Stimulated activated CD4-positive, alpha-beta T cell treated with anti-CD3 and anti-CD28 coated beads, Interleukin-2, amount 100 ng/mL, for 24 hours (primary cell): ENCODE data around the gene SLC25A36.

Experiments used
- DNase-seq, 2 donors: peaks; one replicate each; pipeline ENCODE4 v3.0.0-alpha.2; 2020

SLC25A36 gene, protein sequence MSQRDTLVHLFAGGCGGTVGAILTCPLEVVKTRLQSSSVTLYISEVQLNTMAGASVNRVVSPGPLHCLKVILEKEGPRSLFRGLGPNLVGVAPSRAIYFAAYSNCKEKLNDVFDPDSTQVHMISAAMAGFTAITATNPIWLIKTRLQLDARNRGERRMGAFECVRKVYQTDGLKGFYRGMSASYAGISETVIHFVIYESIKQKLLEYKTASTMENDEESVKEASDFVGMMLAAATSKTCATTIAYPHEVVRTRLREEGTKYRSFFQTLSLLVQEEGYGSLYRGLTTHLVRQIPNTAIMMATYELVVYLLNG

DNA sequence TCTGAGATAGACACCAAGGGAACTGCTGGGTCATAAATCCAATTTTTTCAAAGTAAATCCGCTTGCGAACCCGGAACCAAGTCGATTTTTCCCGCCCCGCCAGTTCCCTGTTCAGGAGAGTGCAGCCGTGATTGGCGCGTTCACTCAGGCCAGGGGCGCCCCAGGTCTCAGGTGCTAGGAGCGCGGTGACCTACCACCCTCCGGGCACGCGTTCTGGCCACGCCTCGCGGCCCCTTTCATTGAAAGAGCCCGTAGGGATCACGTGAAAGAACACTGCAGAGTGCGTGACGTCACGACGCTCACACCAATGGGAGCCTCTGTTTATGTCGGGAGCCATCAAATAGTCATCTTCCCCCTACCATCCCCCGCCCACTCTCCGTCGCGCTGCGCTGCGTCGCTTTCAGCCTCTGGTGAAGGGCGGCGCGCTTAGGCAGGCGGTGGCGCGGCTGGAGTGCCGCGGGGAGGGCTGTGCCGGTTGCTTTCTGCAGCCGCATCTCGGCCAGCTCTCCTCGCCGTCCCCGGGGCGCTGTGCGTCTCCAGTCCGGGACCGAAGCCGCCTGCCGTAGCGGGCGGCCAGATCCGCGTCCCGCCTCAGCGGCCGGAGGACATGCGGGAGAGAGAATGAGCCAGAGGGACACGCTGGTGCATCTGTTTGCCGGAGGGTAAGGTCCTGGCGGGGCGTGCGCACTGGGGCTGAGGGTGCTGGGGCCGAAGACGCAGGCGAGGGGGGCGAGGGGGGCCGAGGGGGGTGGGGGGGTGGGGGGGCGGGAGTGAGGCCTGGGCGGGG lies at the start of gene SLC25A36:
SLC25A36 (plus strand) TSS at position 403 of the 787 bp plus-strand sequence; CDS start at position 622, 219 bp downstream.
- DNase-seq = peak; percentile 96 to 97

DNA sequence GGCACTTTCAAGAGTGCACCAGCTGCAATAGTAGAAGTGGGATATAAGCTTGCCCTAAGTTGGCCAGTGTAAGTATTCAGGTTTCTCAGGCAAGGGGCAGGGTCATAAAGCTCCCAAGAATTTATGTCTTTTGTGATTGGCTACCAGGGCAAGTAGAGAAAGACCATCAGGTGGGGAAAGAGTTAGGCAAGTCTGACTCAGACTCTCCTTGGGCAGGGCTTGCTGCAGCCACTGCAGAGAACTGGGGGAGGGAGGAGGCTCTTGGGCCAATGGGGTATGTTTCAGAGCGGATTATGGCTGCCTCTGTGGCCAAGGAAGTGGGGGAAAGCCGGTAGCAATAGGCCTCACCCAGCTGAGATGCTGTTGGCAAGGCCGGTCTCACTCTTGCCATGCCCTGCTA lies 44.6 kb upstream of the SLC25A36 start:
- no peak for DNase-seq

DNA sequence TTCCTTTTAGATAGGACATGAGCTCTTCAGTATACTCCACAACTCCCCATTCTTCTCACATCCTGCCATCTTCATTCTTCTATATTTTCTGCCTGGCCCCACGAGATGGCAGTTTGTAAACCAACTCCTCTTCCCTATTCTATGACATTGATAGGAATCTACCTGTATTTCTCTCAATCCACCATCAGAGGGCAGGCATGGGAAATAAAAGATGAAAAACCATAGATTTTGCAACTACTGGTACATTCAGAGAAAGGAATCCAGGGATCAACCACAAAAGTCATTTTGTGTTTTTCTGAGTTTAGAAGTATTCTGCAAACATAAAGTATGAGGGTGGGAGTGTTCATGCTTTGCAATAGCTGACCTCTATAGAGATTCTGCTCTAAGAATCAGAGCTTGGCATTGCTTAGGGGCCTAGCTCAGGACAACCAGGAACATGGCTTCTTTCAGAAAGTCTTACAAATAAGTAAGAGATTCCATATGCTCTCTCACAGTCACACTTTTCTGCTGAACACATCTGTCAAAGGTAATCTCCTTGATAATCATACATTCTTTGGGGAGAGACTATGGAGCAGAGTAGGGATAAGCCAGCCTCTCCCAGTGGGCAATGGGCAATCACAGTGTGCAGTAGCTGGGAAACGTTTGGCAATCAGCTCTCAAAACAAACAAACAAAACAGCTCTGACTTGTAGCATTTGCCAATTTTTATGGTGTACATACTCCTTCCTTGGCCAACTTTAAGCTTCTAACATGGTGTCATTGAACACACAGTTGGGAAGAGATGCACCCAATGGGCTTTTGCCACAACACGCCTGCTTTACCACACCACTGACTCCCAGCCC lies 43.1 kb upstream of the SLC25A36 start:
- DNase-seq = no peak

DNA sequence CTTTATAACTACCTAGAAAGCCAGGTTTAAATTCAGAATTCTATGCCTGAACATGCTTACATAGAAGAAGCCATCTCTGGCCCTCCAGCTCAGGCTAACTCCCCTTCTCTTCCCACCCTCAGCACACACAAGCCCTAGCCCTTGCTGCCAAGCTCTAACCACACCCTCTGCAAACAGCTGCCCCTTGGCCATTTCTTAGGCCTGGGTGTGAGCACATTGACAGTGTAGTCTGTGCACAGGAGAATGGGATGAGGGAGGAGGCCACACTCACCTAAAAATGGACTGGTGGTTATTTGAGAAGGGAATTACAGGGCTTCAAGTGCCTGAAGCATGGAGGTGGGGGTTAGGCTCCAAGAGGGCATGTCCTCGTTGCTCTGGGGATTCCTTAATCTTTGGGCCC lies 42.3 kb upstream of the SLC25A36 start:
- no peak for DNase-seq

- DNase-seq = no peak
Observed at GRCh38 chr3:140902791-140903190, 38.8 kb upstream of the SLC25A36 start.

- no peak for DNase-seq
Observed at GRCh38 chr3:140903196-140903595, 38.4 kb upstream of the SLC25A36 start.

- no peak for DNase-seq
Observed at GRCh38 chr3:140904521-140904920, 37.1 kb upstream of the SLC25A36 start.

- no peak for DNase-seq
Observed at GRCh38 chr3:140905559-140905958, 36.1 kb upstream of the SLC25A36 start.

DNA sequence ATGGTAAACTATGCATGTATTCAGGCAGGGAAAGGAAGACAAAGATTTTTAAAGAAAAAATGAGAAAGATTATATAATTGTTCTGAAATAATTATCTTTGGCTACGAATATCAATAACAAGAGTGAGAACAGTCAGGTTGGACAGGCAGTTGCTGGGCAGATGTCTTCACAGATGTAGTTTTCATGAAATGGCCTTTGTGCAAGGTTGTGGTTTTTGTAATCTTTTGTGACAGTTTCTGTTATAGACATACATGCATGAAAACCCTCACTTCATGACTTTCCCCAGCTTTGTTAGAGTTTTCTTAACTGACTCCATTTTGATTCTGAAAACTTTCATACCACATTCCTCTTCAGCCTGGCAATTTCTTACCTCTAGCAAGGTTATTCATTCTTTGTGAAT lies 34.9 kb upstream of the SLC25A36 start:
- no peak for DNase-seq

- no peak for DNase-seq
Observed at GRCh38 chr3:140910860-140911259, 30.8 kb upstream of the SLC25A36 start.

GRCh38 chr3:140911822-140912221 lies 29.8 kb upstream of the SLC25A36 start:
- DNase-seq = no peak

- DNase-seq = no peak
Observed at GRCh38 chr3:140913728-140914127, 27.9 kb upstream of the SLC25A36 start.

DNA sequence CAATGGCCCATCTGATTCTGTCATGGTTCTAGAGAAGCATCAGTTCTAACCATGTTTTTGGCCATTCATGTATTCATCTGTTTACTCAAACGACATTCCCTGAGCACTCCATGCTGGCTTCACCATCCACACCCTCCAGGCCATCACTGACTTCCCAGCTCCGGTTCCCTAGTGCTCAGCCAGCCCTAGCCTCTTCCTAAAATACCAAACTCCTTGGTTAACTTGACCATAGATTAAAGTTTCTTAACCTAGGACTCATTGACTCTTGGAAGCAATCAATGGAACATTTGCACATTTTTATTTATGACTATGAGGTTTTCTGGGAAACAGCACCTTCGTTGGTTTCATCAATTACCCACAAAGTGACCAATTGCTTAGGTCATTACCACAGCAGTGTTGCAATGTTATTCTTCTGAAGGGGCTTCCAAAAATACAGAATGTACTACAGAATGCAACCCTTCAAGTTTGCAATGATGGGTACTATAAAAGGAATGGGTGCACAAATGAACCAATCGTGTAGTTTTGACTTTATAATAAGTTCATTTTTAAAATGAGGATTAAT lies 27.2 kb upstream of the SLC25A36 start:
- DNase-seq = no peak

DNA sequence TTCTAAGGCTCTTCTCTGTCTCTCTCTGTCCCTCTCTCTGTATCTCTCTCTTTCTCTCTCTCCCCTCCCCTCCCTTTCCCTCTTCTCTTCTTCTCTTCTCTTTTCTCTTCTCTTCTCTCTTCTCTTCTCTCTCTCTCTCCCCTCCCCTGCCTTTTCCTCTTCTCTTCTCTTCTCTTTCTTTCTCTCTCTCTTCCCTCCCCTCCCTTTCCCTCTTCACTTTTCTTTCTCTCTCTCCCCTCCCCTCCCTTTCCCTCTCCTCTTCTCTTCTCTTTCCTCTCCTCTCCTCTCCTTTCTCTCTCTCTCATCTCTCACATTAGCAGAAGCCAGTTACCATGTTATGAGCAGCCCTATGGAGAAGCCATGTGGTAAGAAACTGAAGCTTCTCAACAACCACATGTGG lies 25.0 kb upstream of the SLC25A36 start:
- DNase-seq = no peak

- no peak for DNase-seq
Observed at GRCh38 chr3:140917772-140918171, 23.9 kb upstream of the SLC25A36 start.

GRCh38 chr3:140920029-140920428 lies 21.6 kb upstream of the SLC25A36 start:
- no peak for DNase-seq

GRCh38 chr3:140922634-140923033 lies 19.0 kb upstream of the SLC25A36 start:
- no peak for DNase-seq

DNA sequence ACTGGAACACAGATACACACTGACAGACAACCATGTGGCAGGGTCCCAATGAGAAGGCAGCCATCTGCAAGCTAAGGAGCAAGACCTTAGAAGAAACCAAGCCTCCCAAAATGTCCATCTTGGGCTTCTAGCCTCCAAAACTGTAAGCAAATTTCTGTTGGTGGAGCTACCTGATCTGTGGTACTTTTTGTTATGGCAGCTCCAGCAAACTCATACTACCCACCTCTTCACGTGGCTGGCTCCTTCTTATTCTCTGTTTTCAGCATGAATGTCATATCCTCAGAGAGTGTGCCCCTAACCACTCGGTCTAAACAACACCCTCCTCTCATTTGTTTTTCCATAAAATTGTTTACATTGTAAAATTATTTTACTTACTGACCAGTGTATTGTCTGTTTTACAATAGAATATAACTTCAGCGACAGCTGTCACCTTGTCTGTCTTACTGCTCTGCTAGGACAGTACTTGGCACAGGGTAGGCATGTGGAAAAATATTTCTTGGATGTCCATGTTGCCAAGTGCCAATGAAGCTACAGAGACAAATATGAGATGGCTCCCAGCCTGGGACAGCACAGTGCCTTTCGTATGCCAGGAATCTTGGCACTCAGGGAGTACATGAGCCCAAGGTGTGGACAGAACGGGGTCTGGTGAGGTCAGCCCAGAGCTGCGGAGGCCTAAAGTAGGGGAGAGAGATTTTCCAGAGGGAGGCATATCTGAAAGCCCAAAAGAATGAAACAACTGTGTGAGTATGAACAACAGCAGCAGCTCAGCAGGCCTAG lies 17.4 kb upstream of the SLC25A36 start:
- no peak for DNase-seq

- DNase-seq = no peak
Observed at GRCh38 chr3:140927279-140928069, 14.2 kb upstream of the SLC25A36 start.

DNA sequence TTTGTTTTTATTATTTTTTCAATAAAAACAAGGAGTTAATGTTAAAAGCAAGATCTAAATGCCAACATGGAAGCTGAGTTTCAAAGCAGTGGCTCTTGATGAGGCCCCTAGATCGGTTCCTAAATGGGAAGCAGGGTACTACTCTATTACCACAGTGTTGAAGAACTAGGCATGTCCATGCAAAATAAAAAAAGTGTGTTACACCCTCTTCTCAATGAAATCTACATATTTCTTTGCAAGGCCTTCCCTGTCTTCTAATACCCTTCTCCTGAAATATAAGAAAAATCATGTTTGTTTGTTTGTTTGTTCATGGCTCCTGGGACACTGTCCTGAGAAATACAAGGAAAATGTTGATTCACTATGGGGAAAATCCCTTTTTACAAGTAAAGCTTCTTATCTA lies 12.2 kb upstream of the SLC25A36 start:
- no peak for DNase-seq

DNA sequence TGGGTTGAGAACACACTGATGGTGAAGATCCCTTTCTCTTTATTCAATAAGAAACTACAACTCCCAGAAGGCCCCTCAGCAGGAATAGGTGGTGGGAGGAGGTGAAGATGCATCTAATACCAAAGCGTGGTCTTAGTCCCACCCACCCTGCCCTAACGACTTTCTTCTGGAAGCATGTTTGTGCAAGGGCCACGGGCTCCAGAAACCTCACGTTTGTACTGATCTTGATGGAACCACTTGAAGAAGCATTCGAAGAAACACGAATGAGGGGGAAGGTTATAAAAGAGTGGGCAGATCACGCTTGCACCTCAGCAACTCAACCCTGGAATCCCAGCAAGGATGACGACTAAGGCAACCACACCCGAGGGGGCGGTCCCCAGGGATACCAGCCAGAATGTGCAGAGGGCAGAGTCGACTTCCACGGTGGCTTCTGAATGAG lies 10.6 kb upstream of the SLC25A36 start:
- DNase-seq = no peak
